Esophagus muscularis mucosa (tissue), 4 donors: ENCODE data around the gene TCF21. TPM values are rescaled to one million over a fixed set of nuclear protein-coding genes. Genes with fewer than 3 reads are reported as not detected.
A peak's percentile ranks its signal among the peaks of the same experiment; 100 is the strongest.

Experiments
- DNase-seq: peaks from one replicate; pipeline ENCODE4 v3.0.0-alpha.2; 2017; ENCODE audit errors: extremely low spot score
- H3K27ac ChIP-seq, 4 donors: fragments of 200-600 bp; sonication (generic); replicated peaks in 1 of 4; 1 replicate in 3 of 4; 2 replicates in 1 of 4; pipeline ENCODE4 v1.5.1; 2016 to 2019; ENCODE audit warnings: mild to moderate bottlenecking in 1 of 4
- H3K27me3 ChIP-seq, 4 donors: fragments of 200-600 bp; sonication (generic); one replicate each; pipeline versions ENCODE4 v1.5.1 to v1.6.0; 2016 to 2019
- H3K36me3 ChIP-seq, 4 donors: fragments of 200-600 bp; sonication (generic); one replicate each; pipeline ENCODE4 v1.5.1; 2016 to 2019
- H3K4me1 ChIP-seq, 4 donors: fragments of 200-600 bp; sonication (generic); one replicate each; pipeline ENCODE4 v1.5.1; 2016 to 2019
- H3K4me3 ChIP-seq, 4 donors: fragments of 200-600 bp; sonication (generic); 1 replicate in 2 of 4; 2 replicates in 2 of 4; pipeline ENCODE4 v1.5.1; 2016 to 2019; ENCODE audit warnings: mild to moderate bottlenecking in 4 of 4, moderate library complexity in 1 of 4
- H3K9me3 ChIP-seq, 4 donors: fragments of 200-600 bp; sonication (generic); 1 replicate in 3 of 4; 2 replicates in 1 of 4; pipeline ENCODE4 v1.5.1; 2016 to 2019
- EP300 ChIP-seq: sonication (generic); formaldehyde crosslinking; IDR thresholded peaks from one replicate; pipeline ENCODE4 v1.6.1; 2017; ENCODE audit warnings: antibody characterized with exemption
- POLR2A ChIP-seq: fragments of 450-650 bp; IDR thresholded peaks from one replicate; pipeline ENCODE4 v1.6.1; 2017; ENCODE audit warnings: antibody characterized with exemption, moderate library complexity, mild to moderate bottlenecking, low read depth
- POLR2AphosphoS5 ChIP-seq, 2 donors: sonication (generic); formaldehyde crosslinking; IDR thresholded peaks; one replicate each; pipeline ENCODE4 v1.6.1; 2017; ENCODE audit warnings: antibody characterized with exemption in 2 of 2
- WGBS: methylation state at CpG from one replicate; pipeline ENCODE4 v1.1.5; 2018; 5-methylcytosine and 5-hydroxymethylcytosine counted together
- intact Hi-C: fragments of 100-400 bp; cut with DNase I; formaldehyde crosslinking; loops from one replicate; pipeline ENCODE4 v1.15.1; 2023
- total RNA-seq, 4 donors: library from RNA; depleted of rRNA; stranded (reverse); fragments of >200 nt; gene quantifications; one replicate each; pipeline versions ENCODE4 v1.1.0 to v1.2.1, GENCODE V29; 2016
- TF ChIP-seq, protein P1 (sequence below), 3 experiments: fragments of 200-600 bp in 2 of 3; fragments of 450-650 bp in 1 of 3; sonication (generic) in 2 of 3; IDR thresholded peaks; one replicate each; pipeline ENCODE4 v1.5.1; 2017 to 2019; ENCODE audit warnings: antibody characterized with exemption in 3 of 3, mild to moderate bottlenecking in 2 of 3, moderate library complexity in 1 of 3

The TCF21 gene
- total RNA-seq, 4 donors from 2014 or later, result 22.2 to 44.5 (median 30.8) TPM

DNA sequence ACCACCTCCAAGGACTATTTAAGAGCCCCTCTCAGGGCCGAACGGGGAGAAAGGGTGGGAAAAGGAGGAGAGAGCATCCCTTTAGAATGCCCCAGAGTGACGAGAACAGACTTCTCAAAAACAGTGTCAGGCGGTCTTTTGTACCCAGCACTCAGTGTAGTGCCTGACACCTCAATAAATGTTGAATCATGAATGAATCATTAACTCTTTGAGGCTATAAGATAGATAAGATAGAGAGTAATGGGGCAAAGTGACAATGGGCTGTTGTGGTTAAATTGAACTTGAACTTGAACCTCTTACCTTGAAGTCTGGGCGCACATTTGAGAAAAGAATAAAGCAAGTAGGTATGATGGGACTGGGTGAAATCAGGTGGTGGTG lies 7.4 kb downstream of the TCF21 start:
- WGBS, result 35% methylated on average over 5 of the region's 5 CpGs

DNA sequence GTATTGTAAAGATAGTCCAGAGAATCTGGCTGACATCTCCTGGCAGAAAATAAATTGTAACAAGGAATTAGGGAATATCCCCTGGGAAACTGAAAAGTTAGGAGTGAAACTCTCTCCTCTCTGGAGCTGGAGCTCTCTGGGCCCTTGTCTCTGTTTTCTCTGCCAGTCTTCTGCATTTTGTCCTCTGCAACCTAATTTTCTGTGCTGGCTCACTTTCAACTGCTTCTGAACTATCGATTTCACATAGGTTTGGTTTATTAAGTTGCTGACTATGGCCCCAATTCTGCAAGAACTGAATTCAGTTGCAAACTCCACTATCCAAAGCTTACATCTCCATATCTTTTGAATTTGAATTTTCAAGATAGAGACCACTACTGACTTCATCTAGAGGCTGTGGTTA lies 9.3 kb downstream of the TCF21 start:
- no peak overlapping the region for H3K27ac ChIP-seq
- intact Hi-C loops, result no loop called here
- no peaks in the 10 kb centered on the region for H3K9me3 ChIP-seq
- no peaks in the 10 kb centered on the region for H3K36me3 ChIP-seq
- peaks cover 0 to 42% (median 2%) of the 10 kb centered on the region in 4 donors for H3K27me3 ChIP-seq
- WGBS, result 70% methylated on average over 1 of the region's 1 CpG
- TF ChIP-seq, protein P1, sequence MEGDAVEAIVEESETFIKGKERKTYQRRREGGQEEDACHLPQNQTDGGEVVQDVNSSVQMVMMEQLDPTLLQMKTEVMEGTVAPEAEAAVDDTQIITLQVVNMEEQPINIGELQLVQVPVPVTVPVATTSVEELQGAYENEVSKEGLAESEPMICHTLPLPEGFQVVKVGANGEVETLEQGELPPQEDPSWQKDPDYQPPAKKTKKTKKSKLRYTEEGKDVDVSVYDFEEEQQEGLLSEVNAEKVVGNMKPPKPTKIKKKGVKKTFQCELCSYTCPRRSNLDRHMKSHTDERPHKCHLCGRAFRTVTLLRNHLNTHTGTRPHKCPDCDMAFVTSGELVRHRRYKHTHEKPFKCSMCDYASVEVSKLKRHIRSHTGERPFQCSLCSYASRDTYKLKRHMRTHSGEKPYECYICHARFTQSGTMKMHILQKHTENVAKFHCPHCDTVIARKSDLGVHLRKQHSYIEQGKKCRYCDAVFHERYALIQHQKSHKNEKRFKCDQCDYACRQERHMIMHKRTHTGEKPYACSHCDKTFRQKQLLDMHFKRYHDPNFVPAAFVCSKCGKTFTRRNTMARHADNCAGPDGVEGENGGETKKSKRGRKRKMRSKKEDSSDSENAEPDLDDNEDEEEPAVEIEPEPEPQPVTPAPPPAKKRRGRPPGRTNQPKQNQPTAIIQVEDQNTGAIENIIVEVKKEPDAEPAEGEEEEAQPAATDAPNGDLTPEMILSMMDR (IDR thresholded peaks at IDR 0.05), result no peak
- TF ChIP-seq POLR2AphosphoS5 (IDR thresholded peaks at IDR 0.05), result no peak
- no peak for TF ChIP-seq EP300
- TF ChIP-seq POLR2A, result no peak
- no peak for DNase-seq
- peaks cover 17 to 33% (median 31%) of the 10 kb centered on the region in 4 donors for H3K4me1 ChIP-seq
- H3K4me3 ChIP-seq, result no peak overlapping the region

More for the DNA sequence above, 7.4 kb downstream of the TCF21 start:
- Histone ChIP-seq H3K4me1 (peaks cover 21 to 46% (median 43%) of the 10 kb centered on the region in 4 donors), H3K36me3 (no peaks in the 10 kb centered on the region), H3K9me3 (no peaks in the 10 kb centered on the region), H3K4me3 (peak overlapping the region; percentile 47 to 89 (median 62)), H3K27me3 (peaks cover 0 to 58% (median 2%) of the 10 kb centered on the region in 4 donors), H3K27ac (peak overlapping the region; percentile 87 to 96 (median 89))
- TF ChIP-seq EP300, result no peak
- TF ChIP-seq, protein P1 (IDR thresholded peaks at IDR 0.05), result no peak
- no peak for TF ChIP-seq POLR2A
- TF ChIP-seq POLR2AphosphoS5 (IDR thresholded peaks at IDR 0.05), result no peak
- intact Hi-C loops, result no loop called here
- no peak for DNase-seq

DNA sequence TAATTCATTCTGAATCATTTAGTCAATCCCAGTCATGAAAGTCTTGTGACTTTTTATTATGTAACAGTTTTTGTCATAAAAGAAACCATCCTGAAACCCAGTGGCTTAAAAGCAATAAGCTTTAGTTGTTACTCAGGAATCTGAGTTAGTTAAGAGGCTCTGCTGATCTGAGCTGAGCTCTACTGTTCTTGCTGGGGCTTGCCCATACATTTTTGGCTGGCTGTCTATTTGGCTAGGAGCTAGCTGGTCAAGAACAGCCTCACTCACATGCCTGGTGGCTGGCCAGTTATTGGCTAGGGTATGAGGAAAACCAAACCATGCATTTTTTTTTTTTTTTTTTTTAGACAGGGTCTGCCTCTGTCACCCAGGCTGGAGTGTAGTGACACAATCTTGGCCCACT lies 10.6 kb downstream of the TCF21 start:
- intact Hi-C loops, result no loop called here

DNA sequence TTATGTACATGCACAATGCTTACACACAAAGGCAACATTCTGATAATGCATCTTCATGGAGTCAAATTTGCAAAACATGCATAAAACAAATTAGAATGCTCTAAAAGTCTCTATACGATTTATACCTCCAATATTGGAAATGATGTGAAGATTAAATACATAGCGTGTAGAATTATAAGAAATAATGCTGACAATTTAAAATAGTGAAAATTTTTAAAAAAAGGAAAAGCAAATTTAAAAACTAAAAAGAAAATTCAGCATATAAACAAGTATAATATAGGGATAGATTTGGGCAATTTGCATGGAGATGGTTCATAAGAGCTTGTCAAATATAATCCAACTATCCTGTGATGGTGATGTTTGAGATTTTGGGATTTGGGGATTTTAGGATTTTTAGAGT lies 14.9 kb downstream of the TCF21 start:
- TF ChIP-seq POLR2A, result no peak
- TF ChIP-seq POLR2AphosphoS5 (IDR thresholded peaks at IDR 0.05), result no peak
- TF ChIP-seq EP300, result no peak

More for the DNA sequence above, 10.6 kb downstream of the TCF21 start:
- no peak for DNase-seq
- TF ChIP-seq, protein P1 (IDR thresholded peaks at IDR 0.05), result no peak
- TF ChIP-seq POLR2AphosphoS5 (IDR thresholded peaks at IDR 0.05) (no peak), POLR2A (no peak), EP300 (no peak)
- Histone ChIP-seq H3K4me3 (no peak overlapping the region), H3K27me3 (peaks cover 0 to 29% (median 2%) of the 10 kb centered on the region in 4 donors), H3K4me1 (peaks cover 12 to 20% (median 18%) of the 10 kb centered on the region in 4 donors), H3K36me3 (no peaks in the 10 kb centered on the region), H3K27ac (no peak overlapping the region), H3K9me3 (no peaks in the 10 kb centered on the region)

DNA sequence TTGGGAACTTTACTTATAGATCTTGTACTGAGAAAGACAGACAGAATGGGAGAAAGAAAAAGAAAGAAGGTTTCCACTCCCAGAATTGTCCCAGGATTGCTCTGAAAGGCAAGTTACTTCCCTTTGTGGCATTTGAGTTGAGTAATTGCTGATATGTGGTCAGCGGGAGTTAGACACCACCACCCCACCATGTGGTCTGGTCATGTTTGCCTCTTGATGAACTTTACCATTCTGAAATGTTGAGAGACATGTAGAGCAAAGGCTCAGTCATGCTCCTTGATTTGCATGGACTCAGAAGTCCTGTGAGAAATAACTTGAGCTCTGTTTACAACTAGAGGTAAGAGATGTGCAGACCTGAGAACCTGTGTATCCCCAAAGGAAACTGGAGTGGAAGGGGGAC lies 17.1 kb downstream of the TCF21 start:
- H3K27me3 ChIP-seq, result no peaks in the 10 kb centered on the region
- no peak for DNase-seq
- H3K4me3 ChIP-seq, result no peak overlapping the region
- H3K36me3 ChIP-seq, result no peaks in the 10 kb centered on the region
- H3K27ac ChIP-seq, result no peak overlapping the region
- no peak for TF ChIP-seq POLR2A
- TF ChIP-seq POLR2AphosphoS5 (IDR thresholded peaks at IDR 0.05), result no peak
- TF ChIP-seq, protein P1 (IDR thresholded peaks at IDR 0.05), result no peak
- TF ChIP-seq EP300, result no peak
- H3K4me1 ChIP-seq, result no peaks in the 10 kb centered on the region
- no peaks in the 10 kb centered on the region for H3K9me3 ChIP-seq
- intact Hi-C loops, result no loop called here
- 83% methylated on average over 1 of the region's 1 CpG for WGBS

More for the DNA sequence above, 14.9 kb downstream of the TCF21 start:
- no peak overlapping the region for H3K27ac ChIP-seq
- DNase-seq, result no peak
- no peaks in the 10 kb centered on the region for H3K9me3 ChIP-seq
- H3K4me1 ChIP-seq, result no peaks in the 10 kb centered on the region
- 93% methylated on average over 2 of the region's 2 CpGs for WGBS
- no peak overlapping the region for H3K4me3 ChIP-seq
- no peaks in the 10 kb centered on the region for H3K36me3 ChIP-seq
- intact Hi-C loops, result no loop called here
- no peaks in the 10 kb centered on the region for H3K27me3 ChIP-seq
